ENCODE measurements around the gene RNF168. TPM values are rescaled to one million over a fixed set of nuclear protein-coding genes. Genes with fewer than 3 reads are reported as not detected.
A peak's percentile ranks its signal among the peaks of the same experiment; 100 is the strongest.
"Not testable (repeated sequence)": the region's sequence is repeated elsewhere in the genome, so short reads cannot be mapped to it uniquely, and the experiment has no call there.

The RNF168 gene
- total RNA-seq, 1 experiment from 2014 or later = 11.7 TPM

GRCh38 chr3:196472286-196472685, 31.3 kb downstream of the RNF168 start:
- DNase-seq (ENCODE audit: extremely low read depth, low read depth) = no peak

- no peak for DNase-seq (ENCODE audit: extremely low read depth, low read depth)
Measured at GRCh38 chr3:196471551-196471950, 32.0 kb downstream of the RNF168 start.

DNA sequence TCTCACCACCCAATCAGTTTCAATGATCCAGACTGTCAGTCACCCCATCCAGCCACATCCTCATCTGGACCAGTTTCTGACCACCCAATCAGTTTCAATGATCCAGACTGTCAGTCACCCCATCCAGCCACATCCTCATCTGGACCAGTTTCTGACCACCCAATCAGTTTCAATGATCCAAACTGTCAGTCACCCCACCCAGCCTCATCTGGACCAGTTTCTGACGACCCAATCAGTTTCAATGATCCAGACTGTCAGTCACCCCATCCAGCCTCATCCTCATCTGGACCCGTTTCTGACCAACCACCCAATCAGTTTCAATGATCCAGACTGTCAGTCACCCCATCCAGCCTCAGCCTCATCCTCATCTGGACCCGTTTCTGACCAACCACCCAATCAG, 33.4 kb downstream of the RNF168 start:
- DNase-seq (ENCODE audit: extremely low read depth, low read depth) = not testable (repeated sequence)

- no peak for DNase-seq (ENCODE audit: extremely low read depth, low read depth)
Measured at GRCh38 chr3:196463804-196464203, 39.8 kb downstream of the RNF168 start.

DNA sequence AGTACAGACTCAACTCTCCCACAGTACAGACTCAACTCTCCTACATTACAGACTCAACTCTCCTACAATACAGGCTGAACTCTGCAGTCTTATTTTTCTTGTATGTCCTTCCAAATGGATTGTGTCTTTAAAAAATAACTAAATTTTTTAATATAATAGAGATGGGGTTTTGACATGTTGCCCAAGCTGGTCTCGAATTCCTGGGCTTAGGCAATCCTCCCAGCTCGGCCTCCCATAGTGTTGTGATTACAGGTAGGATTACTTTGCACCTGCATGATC, 40.2 kb downstream of the RNF168 start:
- no peak for DNase-seq (ENCODE audit: extremely low read depth, low read depth)

DNA sequence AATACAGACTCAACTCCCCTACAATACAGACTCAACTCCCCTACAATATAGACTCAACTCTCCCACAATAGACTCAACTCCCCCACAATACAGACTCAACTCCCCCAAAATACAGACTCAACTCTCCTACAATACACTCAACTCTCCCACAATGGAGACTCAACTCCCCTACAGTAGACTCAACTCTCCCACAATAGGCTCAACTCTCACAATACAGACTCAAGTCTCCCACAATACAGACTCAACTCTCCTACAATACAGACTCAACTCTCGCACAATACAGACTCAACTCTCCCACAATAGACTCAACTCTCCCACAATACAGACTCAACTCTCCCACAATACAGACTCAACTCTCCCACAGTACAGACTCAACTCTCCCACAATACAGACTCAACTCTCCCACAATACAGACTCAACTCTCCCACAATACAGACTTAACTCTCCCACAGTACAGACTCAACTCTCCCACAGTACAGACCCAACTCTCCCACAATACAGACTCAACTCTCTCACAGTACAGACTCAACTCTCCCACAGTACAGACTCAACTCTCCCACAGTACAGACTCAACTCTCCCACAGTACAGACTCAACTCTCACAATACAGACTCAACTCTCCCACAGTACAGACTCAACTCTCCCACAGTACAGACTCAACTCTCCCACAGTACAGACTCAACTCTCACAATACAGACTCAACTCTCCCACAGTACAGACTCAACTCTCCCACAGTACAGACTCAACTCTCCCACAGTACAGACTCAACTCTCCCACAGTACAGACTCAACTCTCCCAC, 40.7 kb downstream of the RNF168 start:
- DNase-seq (ENCODE audit: extremely low read depth, low read depth) = not testable (repeated sequence)

DNA sequence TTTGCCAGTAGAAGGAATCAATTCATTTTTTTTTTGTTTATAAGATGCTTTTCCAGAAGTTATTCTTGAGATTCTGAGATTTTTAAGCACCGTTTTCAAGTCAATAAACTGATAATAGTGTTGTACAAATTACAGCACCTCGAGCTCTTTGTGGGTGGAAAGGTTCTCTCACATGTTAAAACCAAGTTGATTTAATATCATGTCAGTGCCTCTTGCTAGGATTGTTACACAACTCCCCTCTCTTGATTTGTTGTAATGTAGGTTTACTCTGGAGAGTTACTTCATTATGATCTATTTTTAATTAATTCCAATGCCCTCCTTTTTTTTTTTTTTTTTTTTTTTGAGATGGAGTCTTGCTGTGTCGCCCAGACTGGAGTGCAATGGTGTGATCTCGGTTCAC, 45.5 kb downstream of the RNF168 start:
- DNase-seq (ENCODE audit: extremely low read depth, low read depth) = no peak

GRCh38 chr3:196457470-196457869, 46.1 kb downstream of the RNF168 start:
- not testable (repeated sequence) for DNase-seq (ENCODE audit: extremely low read depth, low read depth)

- no peak for DNase-seq (ENCODE audit: extremely low read depth, low read depth)
Measured at GRCh38 chr3:196454935-196455334, 48.6 kb downstream of the RNF168 start.

DNA sequence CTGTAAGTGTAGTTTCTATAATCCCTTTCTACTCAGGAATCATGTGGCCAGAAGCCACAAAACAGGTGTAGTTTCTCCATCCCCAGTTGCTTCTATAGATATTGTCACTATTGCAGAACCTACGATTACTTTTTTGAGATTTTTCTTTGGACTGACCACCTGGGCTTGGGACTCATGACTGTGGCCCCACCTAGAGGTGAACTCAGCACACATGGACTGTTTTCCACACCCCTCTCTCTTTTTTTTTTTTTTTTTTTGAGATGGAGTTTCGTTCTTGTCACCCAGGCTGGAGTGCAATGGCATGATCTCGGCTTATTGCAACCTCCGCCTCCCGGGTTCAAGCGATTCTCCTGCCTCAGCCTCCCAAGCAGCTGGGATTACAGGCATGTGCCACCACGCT, 58.2 kb downstream of the RNF168 start:
- DNase-seq (ENCODE audit: extremely low read depth, low read depth) = not testable (repeated sequence)

GRCh38 chr3:196444500-196444894, 59.1 kb downstream of the RNF168 start:
- no peak for DNase-seq (ENCODE audit: extremely low read depth, low read depth)

DNA sequence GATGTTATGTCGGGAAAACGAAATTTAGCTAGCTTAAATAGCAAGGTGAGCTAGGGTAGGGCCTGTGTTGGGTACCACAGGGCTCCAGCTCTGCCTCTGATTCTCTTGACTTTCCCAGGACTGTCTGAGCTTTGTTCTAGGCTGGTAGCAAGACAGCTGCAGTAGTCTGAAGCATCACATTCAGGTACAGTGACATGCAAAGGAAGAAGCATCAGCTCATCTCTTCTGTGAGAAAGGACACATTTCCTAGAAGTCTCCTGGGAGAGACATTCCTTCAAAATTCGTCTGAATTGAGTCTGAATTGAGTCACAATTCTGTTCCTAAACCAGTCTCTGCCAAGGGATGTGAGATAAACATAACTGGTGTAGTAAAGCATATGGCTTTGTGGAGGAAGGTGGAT, 62.9 kb downstream of the RNF168 start:
- no peak for DNase-seq (ENCODE audit: extremely low read depth, low read depth)

DNA sequence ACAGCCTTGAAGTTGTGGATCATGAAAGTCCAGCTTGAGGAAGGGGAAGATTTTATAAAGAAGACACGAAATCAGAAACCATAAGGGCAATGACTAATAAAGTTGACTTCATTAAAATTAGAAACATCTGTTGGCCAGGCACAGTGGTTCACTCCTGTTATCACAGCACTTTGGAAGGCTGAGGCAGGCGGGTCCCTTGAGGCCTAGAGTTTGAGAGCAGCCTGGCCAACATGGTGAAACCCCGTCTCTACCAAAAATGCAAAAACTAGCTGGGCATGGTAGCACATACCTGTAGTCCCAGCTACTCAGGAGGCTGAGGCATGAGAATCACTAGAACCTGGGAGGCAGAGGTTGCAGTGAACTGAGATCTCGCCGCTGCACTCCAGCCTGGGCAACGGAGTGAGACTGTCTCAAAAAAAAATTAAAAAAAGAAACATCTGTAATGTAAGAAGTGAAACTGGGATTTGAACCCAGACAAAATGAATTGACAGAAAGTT, 63.5 kb downstream of the RNF168 start:
- no peak for DNase-seq (ENCODE audit: extremely low read depth, low read depth)

- peak; percentile 87 for DNase-seq (ENCODE audit: extremely low read depth, low read depth)
Measured at GRCh38 chr3:196432137-196432879, 71.3 kb downstream of the RNF168 start, which contains the start of gene UBXN7. Gene UBXN7, minus strand, starts transcription at chr3:196432427. Its CDS starts 28 bp downstream, at chr3:196432399.

GRCh38 chr3:196431181-196432136, 72.1 kb downstream of the RNF168 start:
- no peak for DNase-seq (ENCODE audit: extremely low read depth, low read depth)

DNA sequence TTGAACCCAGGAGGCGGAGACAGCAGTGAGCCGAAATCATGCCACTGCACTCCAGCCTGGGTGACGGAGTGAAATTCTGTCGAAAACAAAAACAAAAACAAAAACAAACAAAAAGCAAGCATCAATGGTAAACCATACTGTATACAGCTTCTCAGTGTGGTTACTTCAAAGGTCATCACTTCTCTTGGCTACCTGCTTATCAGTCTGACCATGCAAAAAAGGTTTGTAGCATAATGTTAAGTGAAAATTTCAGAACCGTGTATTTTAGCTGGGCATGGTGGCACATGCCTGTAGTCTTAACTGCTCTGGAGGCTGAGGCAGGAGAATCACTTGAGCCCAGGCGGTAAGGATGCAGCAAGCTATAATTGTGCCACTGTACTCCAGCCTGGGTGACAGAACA, 75.5 kb downstream of the RNF168 start:
- no peak for DNase-seq (ENCODE audit: extremely low read depth, low read depth)

DNA sequence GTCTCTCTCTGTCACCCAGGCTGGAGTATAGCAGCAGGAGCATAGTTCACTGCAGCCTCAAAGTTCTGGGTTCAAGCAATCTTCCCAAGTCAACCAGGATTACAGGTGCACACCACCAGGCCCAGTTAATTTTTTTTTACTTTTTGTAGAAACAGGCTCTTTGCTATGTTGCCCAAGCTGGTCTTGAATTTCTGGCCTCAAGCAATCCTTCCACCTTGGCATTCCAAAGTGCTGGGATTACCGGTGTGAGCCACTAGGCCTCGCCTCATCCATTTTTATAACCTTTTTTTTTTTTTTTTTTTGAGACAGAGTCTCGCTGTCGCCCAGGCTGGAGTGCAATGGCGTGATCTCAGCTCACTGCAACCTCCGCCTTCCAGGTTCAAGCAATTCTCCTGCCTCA, 79.1 kb downstream of the RNF168 start:
- not testable (repeated sequence) for DNase-seq (ENCODE audit: extremely low read depth, low read depth)

GRCh38 chr3:196423044-196423781, 80.4 kb downstream of the RNF168 start:
- DNase-seq (ENCODE audit: extremely low read depth, low read depth) = no peak

GRCh38 chr3:196421668-196422067, 81.9 kb downstream of the RNF168 start:
- not testable (repeated sequence) for DNase-seq (ENCODE audit: extremely low read depth, low read depth)

GRCh38 chr3:196419386-196419785, 84.2 kb downstream of the RNF168 start:
- DNase-seq (ENCODE audit: extremely low read depth, low read depth) = no peak
